HG03439 (cell line): ENCODE measurements around the gene STARD13.

Experiments
- ATAC-seq: cut with Tn5 transposase; IDR thresholded peaks from one replicate; pipeline ENCODE4 v1.9.1; 2021; ENCODE audit warnings: mild to moderate bottlenecking, moderate library complexity; ENCODE audit not compliant: unreplicated experiment

The STARD13 gene

GRCh38 chr13:33125821-33126570 lies 159.6 kb downstream of the STARD13 start:
- no peak for ATAC-seq

- ATAC-seq: no peak
Measured at GRCh38 chr13:33123066-33123859, 162.3 kb downstream of the STARD13 start.

- ATAC-seq: no peak
Measured at GRCh38 chr13:33119856-33120543, 165.6 kb downstream of the STARD13 start.

GRCh38 chr13:33119022-33119781 lies 166.4 kb downstream of the STARD13 start:
- no peak for ATAC-seq

- ATAC-seq: no peak
Measured at GRCh38 chr13:33116321-33117010, 169.1 kb downstream of the STARD13 start.

- no peak for ATAC-seq
Measured at GRCh38 chr13:33115274-33115673, 170.3 kb downstream of the STARD13 start.

- no peak for ATAC-seq
Measured at GRCh38 chr13:33114146-33114545, 171.4 kb downstream of the STARD13 start.

- no peak for ATAC-seq
Measured at GRCh38 chr13:33112766-33113165, 172.8 kb downstream of the STARD13 start.

- ATAC-seq: no peak
Measured at GRCh38 chr13:33111414-33112110, 174.0 kb downstream of the STARD13 start.

GRCh38 chr13:33110713-33111413 lies 174.7 kb downstream of the STARD13 start:
- ATAC-seq: no peak

GRCh38 chr13:33110386-33110712 lies 175.2 kb downstream of the STARD13 start:
- no peak for ATAC-seq

- ATAC-seq: peak; percentile 43
Measured at GRCh38 chr13:33109801-33110200, 175.8 kb downstream of the STARD13 start.

GRCh38 chr13:33109271-33109697 lies 176.3 kb downstream of the STARD13 start:
- ATAC-seq: peak; percentile 32

- ATAC-seq: no peak
Measured at GRCh38 chr13:33108620-33109019, 176.9 kb downstream of the STARD13 start.

GRCh38 chr13:33107361-33107760 lies 178.2 kb downstream of the STARD13 start:
- ATAC-seq: no peak

- no peak for ATAC-seq
Measured at GRCh38 chr13:33106656-33107360, 178.7 kb downstream of the STARD13 start.

- no peak for ATAC-seq
Measured at GRCh38 chr13:33105387-33106005, 180.1 kb downstream of the STARD13 start.

- no peak for ATAC-seq
Measured at GRCh38 chr13:33103457-33103856, 182.1 kb downstream of the STARD13 start.
